HepG2 (cell line): ENCODE results near the gene PLD4. TPM values are rescaled to one million over a fixed set of nuclear protein-coding genes. Genes with fewer than 3 reads are reported as not detected.
A peak's percentile ranks its signal among the peaks of the same experiment; 100 is the strongest.
"Not testable (repeated sequence)": the region's sequence is repeated elsewhere in the genome, so short reads cannot be mapped to it uniquely, and the experiment has no call there.

Source experiments
- ATAC-seq: fragments of 200-7000 bp; cut with Tn5 transposase; 3 replicates; pipeline ENCODE4 v1.9.1; 2020; ENCODE audit warnings: mild to moderate bottlenecking, moderate library complexity
- BruUV-seq: library from RNA; stranded (reverse); fragments of 400-500 nt; replicated peaks from 2 replicates; lab custom pipeline; 2021; lab: Mats Ljungman, UMichigan
- CTCF ChIA-PET: fragments of 300-600 bp; formaldehyde crosslinking; extraction: SDS; loops from one replicate; lab custom pipeline; 2021; ENCODE audit warnings: low total read pairs, inconsistent platforms, low intra/inter-chr PET ratio; lab: Yijun Ruan, JAX
- POLR2A ChIA-PET: fragments of 350-600 bp; sonication (Branson Sonifier 250); formaldehyde crosslinking; loops from one replicate; lab custom pipeline; 2020; ENCODE audit warnings: antibody characterized with exemption, inconsistent platforms; lab: Yijun Ruan, JAX
- DNase-seq: peaks from one replicate; pipeline ENCODE4 v3.0.0-alpha.2; 2015; ENCODE audit warnings: low spot score
- FAIRE-seq: peaks from 3 replicates; lab custom pipeline; 2011; peaks lifted over from hg19 to GRCh38; lab: Jason Lieb, UNC
- H2AFZ ChIP-seq: one replicate; pipeline ENCODE4 v1.6.1; 2011; ENCODE audit warnings: low read length, inconsistent platforms
- H3K27ac ChIP-seq: fragments of 300-600 bp; 3 replicates; pipeline ENCODE4 v1.8.0; 2011; ENCODE audit warnings: mixed run types, mild to moderate bottlenecking, mixed read lengths, low read length, inconsistent platforms; ENCODE audit not compliant: insufficient read depth; ENCODE audit errors: extremely low read length
- H3K27me3 ChIP-seq, 2 experiments: fragments of 200-600 bp in 1 of 2; 2 replicates in 1 of 2; 3 replicates in 1 of 2; pipeline versions ENCODE4 v1.6.0 to v1.8.0; 2011; ENCODE audit warnings: low read length in 2 of 2, mild to moderate bottlenecking in 2 of 2, moderate library complexity in 2 of 2, inconsistent platforms in 1 of 2; ENCODE audit not compliant: insufficient read depth in 2 of 2, control insufficient read depth in 1 of 2
- H3K36me3 ChIP-seq, 2 experiments: fragments of 200-600 bp in 1 of 2; replicated peaks in 1 of 2; 2 replicates in 1 of 2; 3 replicates in 1 of 2; pipeline versions ENCODE4 v1.5.1 to v1.8.0; 2011; ENCODE audit warnings: low read length in 2 of 2, inconsistent platforms in 1 of 2; ENCODE audit not compliant: insufficient read depth in 2 of 2, control insufficient read depth in 1 of 2
- H3K4me1 ChIP-seq: 2 replicates; pipeline ENCODE4 v1.5.1; 2012; ENCODE audit warnings: low read length, inconsistent platforms; ENCODE audit not compliant: insufficient read depth
- H3K4me2 ChIP-seq: 2 replicates; pipeline ENCODE4 v1.6.0; 2011; ENCODE audit warnings: low read depth, low read length, inconsistent platforms
- H3K4me3 ChIP-seq, 3 experiments: fragments of 200-600 bp in 1 of 3; sonication (generic), shearing (Covaris generic) in 1 of 3; replicated peaks in 1 of 3; 2 replicates each; pipeline ENCODE4 v1.5.1; 2011 to 2016; ENCODE audit warnings: low read length in 3 of 3, inconsistent platforms in 2 of 3, low read depth in 2 of 3, mild to moderate bottlenecking in 2 of 3, control low read depth in 1 of 3, mixed read lengths in 1 of 3; ENCODE audit not compliant: insufficient read depth in 1 of 3
- H3K79me2 ChIP-seq: one replicate; pipeline ENCODE4 v1.6.1; 2011; ENCODE audit warnings: low read length, inconsistent platforms; ENCODE audit not compliant: insufficient read depth
- H3K9ac ChIP-seq: 2 replicates; pipeline ENCODE4 v1.6.0; 2011; ENCODE audit warnings: mild to moderate bottlenecking, low read depth, low read length, inconsistent platforms; ENCODE audit not compliant: insufficient read depth
- H3K9me3 ChIP-seq: 2 replicates; pipeline ENCODE4 v1.5.1; 2012; ENCODE audit warnings: mild to moderate bottlenecking, low read length
- H4K20me1 ChIP-seq: 2 replicates; pipeline ENCODE4 v1.6.0; 2011; ENCODE audit warnings: inconsistent platforms, mild to moderate bottlenecking, low read length, moderate library complexity; ENCODE audit not compliant: insufficient read depth
- AGO2 ChIP-seq: fragments of 200-400 bp; formaldehyde crosslinking; optimal IDR thresholded peaks from 2 replicates; pipeline ENCODE3; 2017; ENCODE audit warnings: mild to moderate bottlenecking, low read depth, low read length, moderate library complexity
- ESRRA ChIP-seq: sonication (generic); formaldehyde crosslinking; IDR thresholded peaks from 2 replicates; pipeline ENCODE4 v1.5.1; 2020; ENCODE audit warnings: mild to moderate bottlenecking, low read depth, missing genetic modification reagents
- JUND ChIP-seq: sonication (generic); formaldehyde crosslinking; IDR thresholded peaks from 2 replicates; pipeline ENCODE4 v1.8.0; 2022; ENCODE audit warnings: mild to moderate bottlenecking, missing genetic modification reagents
- WGBS: methylation state at CpG from one replicate; pipeline ENCODE4 v1.1.6; 2017; ENCODE audit warnings: low lambda C conversion rate; 5-methylcytosine and 5-hydroxymethylcytosine counted together
- in situ Hi-C: cut with HindIII; loops from 2 replicates; pipeline ENCODE4 v1.10.0; 2017; ENCODE audit warnings: low pct_unique_long_range_greater_than_20kb; ENCODE audit not compliant: extremely low pct_ligation_motif_present
- intact Hi-C: fragments of 100-400 bp; cut with micrococcal nuclease; formaldehyde crosslinking; loops from one replicate; pipeline ENCODE4 v1.10.0; 2022; ENCODE audit not compliant: unreplicated experiment
- polyA plus RNA-seq, 8 experiments: library from polyadenylated mRNA; depleted of rRNA in 3 of 8; stranded (reverse) in 7 of 8; unstranded in 1 of 8; fragments of >200 nt; fragmentation: Illumina TruSeq in 4 of 8; extraction: Trizol in 4 of 8; gene quantifications; 2 replicates each; pipeline versions ENCODE4 v1.2.1 to v1.2.3, GENCODE V29; 2011 to 2016; ENCODE audit warnings: low read depth in 4 of 8, missing spikeins in 1 of 8, mixed read lengths in 1 of 8; ENCODE audit not compliant: insufficient read depth in 1 of 8
- total RNA-seq, 5 experiments: library from RNA; depleted of rRNA; stranded (reverse); fragments of >200 nt; fragmentation: Illumina TruSeq; extraction: Trizol; gene quantifications; 2 replicates each; pipeline ENCODE4 v1.2.3, GENCODE V29; 2016; ENCODE audit warnings: low read depth in 1 of 5

Gene PLD4
- total and polyA plus RNA-seq, 2 of the 13 experiments (the other 11 are each of a cell fraction or from before 2014, with no cell fraction given), result not detected

- CTCF ChIA-PET, result no interaction called here
- no peak overlapping the region for H3K4me2 ChIP-seq
- no peaks in the 10 kb centered on the region for H3K79me2 ChIP-seq
- H2AFZ ChIP-seq, result no peak overlapping the region
- ATAC-seq (no peak), FAIRE-seq (no peak), DNase-seq (no peak)
- H3K9ac ChIP-seq, result no peak overlapping the region
- in situ Hi-C loops (no loop called here), intact Hi-C loops (no loop called here)
- POLR2A ChIA-PET, result no interaction called here
- no TSS peak for BruUV-seq
- no peaks in the 10 kb centered on the region for H4K20me1 ChIP-seq
- no peak overlapping the region for H3K4me3 ChIP-seq
- 95% methylated on average over 16 of the region's 38 CpGs for WGBS
- H3K9me3 ChIP-seq, result no peaks in the 10 kb centered on the region
- H3K27ac ChIP-seq, result no peak overlapping the region
- H3K36me3 ChIP-seq, result peaks cover 15 to 26% of the 10 kb centered on the region in 2 experiments; a peak in 3 of 5 replicates
- TF ChIP-seq AGO2 (peak; percentile 9), JUND (no peak)
- no peaks in the 10 kb centered on the region for H3K27me3 ChIP-seq
- no peaks in the 10 kb centered on the region for H3K4me1 ChIP-seq
These were observed 41.6 kb upstream of the PLD4 start for GRCh38 chr14:104882991-104883660.

GRCh38 chr14:104883681-104884361 is 40.9 kb upstream of the PLD4 start:
- H2AFZ ChIP-seq, result no peak overlapping the region
- H3K9ac ChIP-seq, result no peak overlapping the region
- intact Hi-C loops (no loop called here), in situ Hi-C loops (no loop called here)
- H3K4me1 ChIP-seq, result no peaks in the 10 kb centered on the region
- H3K4me2 ChIP-seq, result no peak overlapping the region
- H3K9me3 ChIP-seq, result no peaks in the 10 kb centered on the region
- 96% methylated on average over 11 of the region's 49 CpGs for WGBS
- CTCF ChIA-PET, result no interaction called here
- no peak overlapping the region for H3K4me3 ChIP-seq
- H4K20me1 ChIP-seq, result no peaks in the 10 kb centered on the region
- no peak overlapping the region for H3K27ac ChIP-seq
- DNase-seq, result no peak
- BruUV-seq, result TSS peak; percentile 47
- POLR2A ChIA-PET, result no interaction called here
- peaks cover 13 to 21% of the 10 kb centered on the region in 2 experiments; a peak in 3 of 5 replicates for H3K36me3 ChIP-seq
- FAIRE-seq, result no peak
- H3K27me3 ChIP-seq, result no peaks in the 10 kb centered on the region
- H3K79me2 ChIP-seq, result no peaks in the 10 kb centered on the region
- TF ChIP-seq ESRRA (CRISPR knock-in tag) (no peak), AGO2 (peak; percentile 29)
- ATAC-seq, result no peak

GRCh38 chr14:104884381-104884780 is 40.3 kb upstream of the PLD4 start:
- H3K9me3 ChIP-seq, H3K27me3 ChIP-seq, H3K4me1 ChIP-seq, H3K4me2 ChIP-seq, POLR2A ChIA-PET, in situ Hi-C loops, H4K20me1 ChIP-seq, BruUV-seq, H3K4me3 ChIP-seq, H3K79me2 ChIP-seq, ATAC-seq, H2AFZ ChIP-seq, DNase-seq, H3K27ac ChIP-seq, FAIRE-seq, intact Hi-C loops, H3K9ac ChIP-seq, CTCF ChIA-PET: not testable (repeated sequence)
- WGBS, result 99% methylated on average over 33 of the region's 34 CpGs
- peaks cover 13 to 18% of the 10 kb centered on the region in 2 experiments; a peak in 3 of 5 replicates for H3K36me3 ChIP-seq
